WTC11 (cell line): Measurements from ENCODE around the gene ETF1. TPM values are rescaled to one million over a fixed set of nuclear protein-coding genes. Genes with fewer than 3 reads are reported as not detected.

Source experiments
- ATAC-seq: fragments of 200-7000 bp; cut with Tn5 transposase; 2 replicates; pipeline ENCODE4 v1.10.0; 2021; ENCODE audit warnings: mild to moderate bottlenecking, moderate library complexity
- CTCF ChIA-PET: fragments of 300-600 bp; sonication (Branson Sonifier 250); formaldehyde crosslinking; loops from one replicate; lab custom pipeline; 2021; ENCODE audit warnings: antibody characterized with exemption; lab: Charles Lee
- POLR2A ChIA-PET: fragments of 350-600 bp; sonication (Branson Sonifier 250); formaldehyde crosslinking; loops from one replicate; lab custom pipeline; 2021; ENCODE audit warnings: antibody characterized with exemption; lab: Charles Lee
- DNase-seq: peaks from one replicate; pipeline ENCODE4 v3.0.0; 2021; ENCODE audit warnings: low spot score
- H3K27ac Mint-ChIP-seq: 2 replicates; pipeline ENCODE4 v1.8.0; 2021; ENCODE audit warnings: mixed read lengths
- H3K27me3 Mint-ChIP-seq: 2 replicates; pipeline ENCODE4 v1.8.0; 2021; ENCODE audit warnings: low read depth, mild to moderate bottlenecking, moderate library complexity, mixed read lengths
- H3K36me3 Mint-ChIP-seq: 2 replicates; pipeline ENCODE4 v1.8.0; 2021; ENCODE audit warnings: mixed read lengths
- H3K4me1 Mint-ChIP-seq: 2 replicates; pipeline ENCODE4 v1.8.0; 2022; ENCODE audit warnings: mixed read lengths
- H3K4me3 Mint-ChIP-seq: 2 replicates; pipeline ENCODE4 v1.8.0; 2021; ENCODE audit warnings: mild to moderate bottlenecking, moderate library complexity, mixed read lengths
- H3K9me3 Mint-ChIP-seq: 2 replicates; pipeline ENCODE4 v1.8.0; 2021; ENCODE audit warnings: mixed read lengths
- ATF1 ChIP-seq: sonication (generic); formaldehyde crosslinking; IDR thresholded peaks from 2 replicates; pipeline ENCODE4 v1.8.1; 2023; ENCODE audit warnings: mild to moderate bottlenecking, moderate library complexity, missing genetic modification reagents
- CBFB ChIP-seq: sonication (generic); formaldehyde crosslinking; IDR thresholded peaks from 2 replicates; pipeline ENCODE4 v1.8.1; 2022; ENCODE audit warnings: mild to moderate bottlenecking, low read depth, missing genetic modification reagents
- CREB1 ChIP-seq: sonication (generic); formaldehyde crosslinking; IDR thresholded peaks from 2 replicates; pipeline ENCODE4 v1.8.0; 2023; ENCODE audit warnings: mild to moderate bottlenecking, missing genetic modification reagents
- EMX1 ChIP-seq: fragments of 250-450 bp; sonication (Bioruptor Pico); IDR thresholded peaks from 2 replicates; pipeline ENCODE4 v1.8.0; 2021; ENCODE audit warnings: mild to moderate bottlenecking
- GABPB1 ChIP-seq: sonication (generic); formaldehyde crosslinking; IDR thresholded peaks from 2 replicates; pipeline ENCODE4 v1.8.1; 2023; ENCODE audit warnings: mild to moderate bottlenecking, missing genetic modification reagents
- JUN ChIP-seq: sonication (generic); formaldehyde crosslinking; IDR thresholded peaks from 2 replicates; pipeline ENCODE4 v1.8.0; 2023; ENCODE audit warnings: mild to moderate bottlenecking, missing genetic modification reagents
- KAT7 ChIP-seq: sonication (generic); formaldehyde crosslinking; IDR thresholded peaks from 2 replicates; pipeline ENCODE4 v1.8.1; 2023; ENCODE audit warnings: missing genetic modification reagents, mild to moderate bottlenecking, borderline replicate concordance
- MXD4 ChIP-seq: fragments of 250-450 bp; sonication (Bioruptor Pico); IDR thresholded peaks from 2 replicates; pipeline ENCODE4 v1.8.0; 2021; ENCODE audit warnings: mild to moderate bottlenecking, moderate library complexity, borderline replicate concordance
- MYBL2 ChIP-seq: sonication (generic); formaldehyde crosslinking; IDR thresholded peaks from 2 replicates; pipeline ENCODE4 v1.8.1; 2023; ENCODE audit warnings: mild to moderate bottlenecking, moderate library complexity, missing genetic modification reagents
- PRRX2 ChIP-seq: fragments of 250-450 bp; sonication (Bioruptor Pico); IDR thresholded peaks from 2 replicates; pipeline ENCODE4 v1.8.0; 2021; ENCODE audit warnings: mild to moderate bottlenecking
- RELA ChIP-seq: sonication (generic); formaldehyde crosslinking; IDR thresholded peaks from 2 replicates; pipeline ENCODE4 v1.8.1; 2022; ENCODE audit warnings: missing genetic modification reagents, mild to moderate bottlenecking, borderline replicate concordance
- TP53 ChIP-seq: sonication (generic); formaldehyde crosslinking; IDR thresholded peaks from 2 replicates; pipeline ENCODE4 v1.8.1; 2023; ENCODE audit warnings: mild to moderate bottlenecking, missing genetic modification reagents
- ZNF317 ChIP-seq: sonication (generic); formaldehyde crosslinking; IDR thresholded peaks from 2 replicates; pipeline ENCODE4 v1.8.1; 2023; ENCODE audit warnings: low read depth, mild to moderate bottlenecking, moderate library complexity, missing genetic modification reagents, borderline replicate concordance
- ZNF396 ChIP-seq: fragments of 250-450 bp; sonication (Bioruptor Pico); IDR thresholded peaks from 2 replicates; pipeline ENCODE4 v1.8.0; 2021; ENCODE audit warnings: mild to moderate bottlenecking, moderate library complexity, borderline replicate concordance
- total RNA-seq: library from RNA; stranded (reverse); gene quantifications from 3 replicates; pipeline ENCODE4 v1.2.3, GENCODE V29; 2021
- TF ChIP-seq, protein P1 (sequence below): sonication (generic); formaldehyde crosslinking; IDR thresholded peaks from 2 replicates; pipeline ENCODE4 v1.8.1; 2022; ENCODE audit warnings: low read depth, mild to moderate bottlenecking, moderate library complexity, missing genetic modification reagents, borderline replicate concordance
- TF ChIP-seq, protein P2 (sequence below): sonication (generic); formaldehyde crosslinking; IDR thresholded peaks from 2 replicates; pipeline ENCODE4 v1.8.0; 2022; ENCODE audit warnings: mild to moderate bottlenecking, missing genetic modification reagents
- TF ChIP-seq, protein P3 (sequence below): fragments of 250-450 bp; sonication (Bioruptor Pico); IDR thresholded peaks from 2 replicates; pipeline ENCODE4 v1.9.0; 2021; ENCODE audit warnings: moderate library complexity, mild to moderate bottlenecking, inconsistent platforms, borderline replicate concordance
- TF ChIP-seq, protein P4 (sequence below): fragments of 250-450 bp; sonication (Bioruptor Pico); conservative IDR thresholded peaks from 2 replicates; pipeline ENCODE4 v1.9.0; 2021; ENCODE audit warnings: mild to moderate bottlenecking

Gene ETF1
- total RNA-seq, 1 experiment from 2014 or later = 137 TPM

DNA sequence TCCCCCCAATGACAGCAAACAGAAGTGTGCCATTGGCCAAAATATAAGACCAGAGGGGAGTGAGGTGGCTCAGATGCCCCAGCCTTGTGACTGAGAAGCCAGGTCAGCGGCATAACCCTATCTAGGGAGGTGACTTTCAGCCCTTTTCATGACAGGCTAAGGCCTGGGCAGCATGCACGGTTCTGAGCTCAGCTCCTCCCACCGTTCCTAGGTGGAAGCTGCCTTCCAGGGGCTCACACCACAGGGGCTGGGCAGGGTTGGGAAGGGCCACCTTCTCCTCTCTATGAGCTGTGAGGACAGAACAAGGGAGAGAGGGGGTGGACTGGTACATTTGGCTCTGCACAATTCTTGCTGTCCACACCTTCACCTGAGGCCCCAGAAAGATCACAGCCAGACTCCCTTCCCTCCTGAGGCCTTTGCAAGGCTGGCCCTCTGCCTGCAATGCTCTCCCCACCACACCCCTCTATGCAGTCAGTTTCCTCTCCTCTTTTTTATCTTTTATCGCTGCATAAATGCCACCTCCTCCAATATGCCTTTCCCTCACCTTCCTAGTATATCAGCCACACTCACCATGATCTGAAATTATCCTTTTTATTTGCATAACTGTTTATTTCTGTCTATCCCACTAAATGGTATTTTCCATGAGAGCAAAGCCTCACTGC, 82.9 kb downstream of the ETF1 start:
- TF ChIP-seq, protein P1, sequence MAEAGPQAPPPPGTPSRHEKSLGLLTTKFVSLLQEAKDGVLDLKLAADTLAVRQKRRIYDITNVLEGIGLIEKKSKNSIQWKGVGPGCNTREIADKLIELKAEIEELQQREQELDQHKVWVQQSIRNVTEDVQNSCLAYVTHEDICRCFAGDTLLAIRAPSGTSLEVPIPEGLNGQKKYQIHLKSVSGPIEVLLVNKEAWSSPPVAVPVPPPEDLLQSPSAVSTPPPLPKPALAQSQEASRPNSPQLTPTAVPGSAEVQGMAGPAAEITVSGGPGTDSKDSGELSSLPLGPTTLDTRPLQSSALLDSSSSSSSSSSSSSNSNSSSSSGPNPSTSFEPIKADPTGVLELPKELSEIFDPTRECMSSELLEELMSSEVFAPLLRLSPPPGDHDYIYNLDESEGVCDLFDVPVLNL = no peak
- TF ChIP-seq CBFB (CRISPR knock-in tag) = no peak
- TF ChIP-seq, protein P2, sequence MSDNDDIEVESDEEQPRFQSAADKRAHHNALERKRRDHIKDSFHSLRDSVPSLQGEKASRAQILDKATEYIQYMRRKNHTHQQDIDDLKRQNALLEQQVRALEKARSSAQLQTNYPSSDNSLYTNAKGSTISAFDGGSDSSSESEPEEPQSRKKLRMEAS (CRISPR knock-in tag) = no peak
- no peak for TF ChIP-seq CREB1
- TF ChIP-seq, protein P3, sequence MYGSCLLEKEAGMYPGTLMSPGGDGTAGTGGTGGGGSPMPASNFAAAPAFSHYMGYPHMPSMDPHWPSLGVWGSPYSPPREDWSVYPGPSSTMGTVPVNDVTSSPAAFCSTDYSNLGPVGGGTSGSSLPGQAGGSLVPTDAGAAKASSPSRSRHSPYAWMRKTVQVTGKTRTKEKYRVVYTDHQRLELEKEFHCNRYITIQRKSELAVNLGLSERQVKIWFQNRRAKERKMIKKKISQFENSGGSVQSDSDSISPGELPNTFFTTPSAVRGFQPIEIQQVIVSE (CRISPR knock-in tag) = no peak
- TF ChIP-seq MXD4 (CRISPR knock-in tag) = no peak

GRCh38 chr5:138459311-138459933, 83.6 kb downstream of the ETF1 start:
- no peaks in the 10 kb centered on the region for H3K36me3 Mint-ChIP-seq
- DNase-seq = no peak
- H3K4me1 Mint-ChIP-seq = peaks cover 23% of the 10 kb centered on the region
- H3K27me3 Mint-ChIP-seq = no peaks in the 10 kb centered on the region; the same call in 1 of the 2 replicates
- ATAC-seq = no peak
- POLR2A ChIA-PET = no interaction called here
- no peaks in the 10 kb centered on the region for H3K9me3 Mint-ChIP-seq
- no peak overlapping the region for H3K27ac Mint-ChIP-seq
- H3K4me3 Mint-ChIP-seq = no peak overlapping the region
- TF ChIP-seq ZNF317 (no peak), EMX1 (CRISPR knock-in tag) (no peak), GABPB1 (CRISPR knock-in tag) (peak; percentile 67)
- CTCF ChIA-PET = interaction anchor here (9.8 to 13.9 kb wide), 2 partner anchors 9 to 42 kb away, joined by 106 to 254 read pairs; no protein-coding TSS in a partner anchor

More for the DNA sequence above, 82.9 kb downstream of the ETF1 start:
- Mint-ChIP-seq H3K9me3 (no peaks in the 10 kb centered on the region), H3K4me1 (peaks cover 19% of the 10 kb centered on the region), H3K27me3 (no peaks in the 10 kb centered on the region; the same call in 1 of the 2 replicates), H3K4me3 (no peak overlapping the region), H3K27ac (no peak overlapping the region), H3K36me3 (no peaks in the 10 kb centered on the region)
- no peak for ATAC-seq
- DNase-seq = no peak
- ChIA-PET POLR2A (no interaction called here), CTCF (interaction anchor here (9.8 to 13.9 kb wide), 2 partner anchors 10 to 42 kb away, joined by 106 to 254 read pairs; no protein-coding TSS in a partner anchor)

DNA sequence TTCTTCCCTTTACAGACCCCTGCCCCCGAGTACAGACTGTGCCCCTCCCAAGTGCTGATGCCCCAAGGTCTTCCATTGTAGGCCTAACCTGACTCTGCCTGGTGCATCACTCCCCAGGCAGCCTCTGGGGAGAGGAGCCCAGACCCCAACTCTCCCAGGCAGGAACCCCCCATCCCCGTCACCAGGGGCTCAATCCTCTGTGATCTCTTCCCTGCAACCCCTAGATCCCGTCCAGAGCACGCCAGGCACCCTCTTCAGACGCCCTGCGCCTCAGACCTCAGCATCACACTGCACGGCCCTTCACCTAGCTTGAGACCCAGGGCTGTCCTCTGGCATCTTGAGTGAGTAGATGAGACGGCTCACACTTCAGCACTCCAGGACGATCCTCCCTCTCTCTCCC, 84.2 kb downstream of the ETF1 start:
- H3K4me3 Mint-ChIP-seq = no peak overlapping the region
- H3K4me1 Mint-ChIP-seq = peaks cover 27% of the 10 kb centered on the region
- no peak overlapping the region for H3K27ac Mint-ChIP-seq
- H3K27me3 Mint-ChIP-seq = no peaks in the 10 kb centered on the region; the same call in 1 of the 2 replicates
- ChIA-PET POLR2A (no interaction called here), CTCF (interaction anchor here (9.8 to 13.9 kb wide), 2 partner anchors 9 to 43 kb away, joined by 106 to 254 read pairs; no protein-coding TSS in a partner anchor)
- no peaks in the 10 kb centered on the region for H3K36me3 Mint-ChIP-seq
- ATAC-seq (no peak), DNase-seq (no peak)
- H3K9me3 Mint-ChIP-seq = no peaks in the 10 kb centered on the region
- TF ChIP-seq ZNF396 (no peak), ATF1 (CRISPR knock-in tag) (no peak)

DNA sequence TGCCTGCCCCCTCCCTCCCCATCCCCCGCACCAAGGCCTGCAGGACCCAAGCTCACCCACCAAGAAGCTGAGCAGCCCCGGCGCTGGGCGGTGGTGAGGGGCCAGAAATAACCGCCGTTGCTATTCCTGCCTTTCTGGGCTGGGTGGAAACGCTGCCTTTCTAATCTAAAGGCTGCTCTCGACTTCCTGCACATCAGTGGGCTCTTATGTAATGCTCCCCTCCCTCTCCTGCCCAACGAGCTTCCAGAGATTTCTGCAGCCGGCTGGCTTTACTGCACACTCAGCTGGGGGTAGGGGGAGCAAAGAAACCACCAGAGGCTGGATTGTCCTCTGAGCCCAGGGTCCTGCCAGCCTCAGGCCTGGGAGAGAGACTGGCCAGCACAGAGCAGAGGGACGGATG, 84.7 kb downstream of the ETF1 start:
- Mint-ChIP-seq H3K9me3 (no peaks in the 10 kb centered on the region), H3K4me3 (no peak overlapping the region), H3K27ac (no peak overlapping the region), H3K27me3 (no peaks in the 10 kb centered on the region; the same call in 1 of the 2 replicates), H3K4me1 (peaks cover 27% of the 10 kb centered on the region), H3K36me3 (no peaks in the 10 kb centered on the region)
- ATAC-seq = no peak
- ChIA-PET POLR2A (no interaction called here), CTCF (interaction anchor here (0.9 to 13.9 kb wide), 3 partner anchors 8 to 106 kb away, joined by 3 to 254 read pairs (median 106); partner anchors contain the start of gene KDM3B)
- no peak for DNase-seq
- TF ChIP-seq JUN (CRISPR knock-in tag) (no peak), PRRX2 (CRISPR knock-in tag) (no peak), TP53 (CRISPR knock-in tag) (no peak), GABPB1 (CRISPR knock-in tag) (no peak), KAT7 (no peak), MYBL2 (CRISPR knock-in tag) (no peak), RELA (CRISPR knock-in tag) (no peak)
- TF ChIP-seq, protein P4, sequence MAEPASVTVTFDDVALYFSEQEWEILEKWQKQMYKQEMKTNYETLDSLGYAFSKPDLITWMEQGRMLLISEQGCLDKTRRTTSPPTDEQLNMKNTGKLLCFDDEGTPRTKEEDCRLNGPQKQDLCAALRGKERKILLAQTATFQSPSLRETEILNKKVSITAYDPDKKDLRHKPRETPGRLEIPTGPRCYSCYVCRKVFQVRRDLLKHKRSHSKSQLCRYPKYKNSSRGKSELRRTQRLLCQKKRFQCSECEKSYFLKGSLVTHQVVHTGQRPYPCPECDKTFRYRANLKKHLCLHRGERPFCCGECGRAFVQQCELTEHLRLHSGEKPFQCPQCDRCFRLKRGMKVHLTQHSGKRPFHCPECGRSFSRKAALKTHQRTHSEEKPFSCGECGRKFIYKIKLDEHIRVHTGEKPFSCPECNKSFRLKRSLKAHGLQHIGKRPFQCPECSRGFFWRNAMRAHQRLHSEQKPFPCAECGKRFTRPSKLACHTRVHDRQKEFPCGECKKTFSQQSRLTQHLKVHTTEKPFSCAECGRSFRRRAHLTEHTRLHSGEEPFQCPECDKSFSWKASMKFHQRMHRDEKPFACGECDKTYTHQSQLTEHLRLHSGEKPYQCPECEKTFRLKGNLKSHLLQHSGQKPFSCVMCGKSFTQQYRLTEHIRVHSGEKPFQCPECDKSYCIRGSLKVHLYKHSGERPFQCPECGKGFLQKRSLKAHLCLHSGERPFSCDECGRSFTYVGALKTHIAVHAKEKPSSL = no peak
